Body of pancreas (tissue), 4 donors: ENCODE measurements around the gene CFAP61.

ENCODE experiments used
- CTCF ChIP-seq, 7 experiments: fragments of 450-650 bp in 4 of 7; fragments of 200-600 bp in 3 of 7; sonication (generic) in 3 of 7; IDR thresholded peaks; one replicate each; pipeline ENCODE4 v1.5.1; 2016 to 2019; ENCODE audit warnings: antibody characterized with exemption in 7 of 7
- POLR2A ChIP-seq, 3 donors: fragments of 450-650 bp; IDR thresholded peaks; one replicate each; pipeline ENCODE4 v1.6.1; 2016; ENCODE audit warnings: antibody characterized with exemption in 3 of 3, mild to moderate bottlenecking in 2 of 3

- peak in 6 of 7 experiments; percentile 55 to 69 (median 65) for TF ChIP-seq CTCF (IDR thresholded peaks at IDR 0.05)
- TF ChIP-seq POLR2A (IDR thresholded peaks at IDR 0.05): no peak
Measured at GRCh38 chr20:20237093-20237959, 185.0 kb downstream of the CFAP61 start.
